Left lung (tissue), 10 donors: ENCODE data around the gene PROK1. TPM values are rescaled to one million over a fixed set of nuclear protein-coding genes. Genes with fewer than 3 reads are reported as not detected.

Source experiments
- ATAC-seq: fragments of 200-7000 bp; cut with Tn5 transposase; one replicate; pipeline ENCODE4 v1.9.1; 2020; ENCODE audit warnings: moderate library complexity
- DNase-seq, 4 donors: peaks; one replicate each; pipeline ENCODE4 v3.0.0-alpha.2; 2013 to 2020
- H3K27ac ChIP-seq, 2 donors: fragments of 200-600 bp; sonication (generic) in 1 of 2; one replicate each; pipeline versions ENCODE4 v1.5.0 to v1.8.0; 2020 to 2021
- H3K27me3 ChIP-seq, 2 donors: fragments of 200-600 bp; sonication (generic) in 1 of 2; one replicate each; pipeline versions ENCODE4 v1.5.0 to v1.8.0; 2020 to 2021
- H3K36me3 ChIP-seq, 2 donors: fragments of 200-600 bp; sonication (generic) in 1 of 2; one replicate each; pipeline versions ENCODE4 v1.5.0 to v1.8.0; 2020 to 2021
- H3K4me1 ChIP-seq, 2 donors: fragments of 200-600 bp; one replicate each; pipeline ENCODE4 v1.8.0; 2021
- H3K4me3 ChIP-seq, 2 donors: fragments of 200-600 bp; sonication (generic) in 1 of 2; one replicate each; pipeline versions ENCODE4 v1.5.0 to v1.8.0; 2020 to 2021; ENCODE audit warnings: mild to moderate bottlenecking in 1 of 2
- H3K9me3 ChIP-seq, 2 donors: fragments of 200-600 bp; sonication (generic) in 1 of 2; one replicate each; pipeline versions ENCODE4 v1.5.0 to v1.8.0; 2020 to 2021
- CTCF ChIP-seq, 2 donors: fragments of 200-600 bp; sonication (generic) in 1 of 2; IDR thresholded peaks; one replicate each; pipeline versions ENCODE4 v1.5.0 to v1.8.0; 2021; ENCODE audit warnings: antibody characterized with exemption in 2 of 2
- intact Hi-C, 2 donors: fragments of 100-400 bp; cut with DNase I; formaldehyde crosslinking; loops; one replicate each; pipeline versions ENCODE4 v1.11.2 to v1.14.2; 2022
- polyA plus RNA-seq, 6 donors: library from polyadenylated mRNA; unstranded; fragments of 120-200 nt; gene quantifications; one replicate each; pipeline ENCODE4 v1.2.1, GENCODE V29; 2013; ENCODE audit not compliant: insufficient read length in 6 of 6
- total RNA-seq, 2 donors: library from RNA; stranded (reverse); fragmentation: NEBNext Ultra II Directional; extraction: Animal tissue kit (Norgen Biotek cat#: 25700); gene quantifications; one replicate each; pipeline ENCODE4 v1.2.1, GENCODE V29; 2021
- donor health status: DM: no; HTN: yes; CAD: no.
- donor health status: DM: no; HTN: no; CAD: no.

PROK1 gene
- total and polyA plus RNA-seq, 8 donors: 0.10 to 0.13 TPM; not detected in 6

- peaks cover 0 to 20% of the 10 kb centered on the region in 2 donors for H3K27me3 ChIP-seq
- no peak overlapping the region for H3K4me3 ChIP-seq
- H3K27ac ChIP-seq: peak overlapping the region; percentile 24 to 29
- intact Hi-C loops: no loop called here
- ATAC-seq (peak; percentile 86), DNase-seq (peak in 2 of 4 donors; percentile 73 to 77)
- no peaks in the 10 kb centered on the region for H3K36me3 ChIP-seq
- H3K4me1 ChIP-seq: peaks cover 7 to 15% of the 10 kb centered on the region in 2 donors
- no peak for TF ChIP-seq CTCF (IDR thresholded peaks at IDR 0.05)
- H3K9me3 ChIP-seq: no peaks in the 10 kb centered on the region
Measured at GRCh38 chr1:110482662-110483307, 31.8 kb downstream of the PROK1 start.

- no peaks in the 10 kb centered on the region for H3K9me3 ChIP-seq
- H3K27ac ChIP-seq: no peak overlapping the region
- intact Hi-C loops: no loop called here
- H3K4me3 ChIP-seq: no peak overlapping the region
- no peaks in the 10 kb centered on the region for H3K36me3 ChIP-seq
- no peak for TF ChIP-seq CTCF (IDR thresholded peaks at IDR 0.05)
- peaks cover 0 to 20% of the 10 kb centered on the region in 2 donors for H3K27me3 ChIP-seq
- DNase-seq (no peak), ATAC-seq (no peak)
- peaks cover 7 to 15% of the 10 kb centered on the region in 2 donors for H3K4me1 ChIP-seq
Measured at GRCh38 chr1:110483308-110483685, 32.3 kb downstream of the PROK1 start.

GRCh38 chr1:110484801-110485200 is 33.9 kb downstream of the PROK1 start:
- no peak overlapping the region for H3K4me3 ChIP-seq
- intact Hi-C loops: no loop called here
- DNase-seq (no peak), ATAC-seq (no peak)
- peaks cover 0 to 20% of the 10 kb centered on the region in 2 donors for H3K27me3 ChIP-seq
- peaks cover 7 to 15% of the 10 kb centered on the region in 2 donors for H3K4me1 ChIP-seq
- no peaks in the 10 kb centered on the region for H3K36me3 ChIP-seq
- H3K27ac ChIP-seq: no peak overlapping the region
- no peak for TF ChIP-seq CTCF (IDR thresholded peaks at IDR 0.05)
- no peaks in the 10 kb centered on the region for H3K9me3 ChIP-seq

- no peak for TF ChIP-seq CTCF (IDR thresholded peaks at IDR 0.05)
- Histone ChIP-seq H3K27ac (no peak overlapping the region), H3K4me3 (no peak overlapping the region), H3K27me3 (peaks cover 0 to 20% of the 10 kb centered on the region in 2 donors), H3K4me1 (peaks cover 7 to 15% of the 10 kb centered on the region in 2 donors), H3K9me3 (no peaks in the 10 kb centered on the region), H3K36me3 (no peaks in the 10 kb centered on the region)
- no peak for ATAC-seq
- intact Hi-C loops: no loop called here
- no peak for DNase-seq
Measured at GRCh38 chr1:110485725-110486124, 34.8 kb downstream of the PROK1 start.

- Histone ChIP-seq H3K36me3 (no peaks in the 10 kb centered on the region), H3K27ac (no peak overlapping the region), H3K4me3 (no peak overlapping the region), H3K27me3 (peaks cover 0 to 20% of the 10 kb centered on the region in 2 donors), H3K9me3 (no peaks in the 10 kb centered on the region), H3K4me1 (peaks cover 0 to 5% of the 10 kb centered on the region in 2 donors)
- DNase-seq (no peak), ATAC-seq (no peak)
- TF ChIP-seq CTCF (IDR thresholded peaks at IDR 0.05): no peak
- intact Hi-C loops: no loop called here
Measured at GRCh38 chr1:110487726-110488125, 36.8 kb downstream of the PROK1 start.
